ENCODE data around the gene C14orf180.

DNA sequence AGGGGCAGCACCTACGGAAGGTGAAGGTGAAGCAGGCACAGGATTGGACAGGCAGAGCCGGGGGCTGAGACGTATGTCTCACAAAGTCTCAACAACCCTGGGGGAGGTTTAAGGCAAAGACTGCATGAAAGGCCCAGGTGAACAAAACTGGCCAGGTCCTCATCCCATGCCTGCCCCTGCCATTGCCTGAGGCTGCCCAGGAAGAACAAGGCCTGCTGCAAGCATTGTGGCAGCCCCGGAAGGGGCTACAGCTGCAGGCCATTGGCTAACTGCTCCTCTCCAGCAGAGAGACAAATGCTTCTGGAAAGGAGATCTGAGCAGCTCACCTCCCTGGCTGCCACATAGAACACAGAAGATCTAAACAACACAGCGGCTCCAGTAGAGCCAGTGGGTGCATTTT, 45.4 kb downstream of the C14orf180 start:
- TF ChIP-seq, protein P1, sequence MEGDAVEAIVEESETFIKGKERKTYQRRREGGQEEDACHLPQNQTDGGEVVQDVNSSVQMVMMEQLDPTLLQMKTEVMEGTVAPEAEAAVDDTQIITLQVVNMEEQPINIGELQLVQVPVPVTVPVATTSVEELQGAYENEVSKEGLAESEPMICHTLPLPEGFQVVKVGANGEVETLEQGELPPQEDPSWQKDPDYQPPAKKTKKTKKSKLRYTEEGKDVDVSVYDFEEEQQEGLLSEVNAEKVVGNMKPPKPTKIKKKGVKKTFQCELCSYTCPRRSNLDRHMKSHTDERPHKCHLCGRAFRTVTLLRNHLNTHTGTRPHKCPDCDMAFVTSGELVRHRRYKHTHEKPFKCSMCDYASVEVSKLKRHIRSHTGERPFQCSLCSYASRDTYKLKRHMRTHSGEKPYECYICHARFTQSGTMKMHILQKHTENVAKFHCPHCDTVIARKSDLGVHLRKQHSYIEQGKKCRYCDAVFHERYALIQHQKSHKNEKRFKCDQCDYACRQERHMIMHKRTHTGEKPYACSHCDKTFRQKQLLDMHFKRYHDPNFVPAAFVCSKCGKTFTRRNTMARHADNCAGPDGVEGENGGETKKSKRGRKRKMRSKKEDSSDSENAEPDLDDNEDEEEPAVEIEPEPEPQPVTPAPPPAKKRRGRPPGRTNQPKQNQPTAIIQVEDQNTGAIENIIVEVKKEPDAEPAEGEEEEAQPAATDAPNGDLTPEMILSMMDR (conservative IDR thresholded peaks at IDR 0.05): no peak
- no peak for TF ChIP-seq ZFX (IDR thresholded peaks at IDR 0.05)
